Measurements from ENCODE around the gene EMILIN3.

Gene EMILIN3

DNA sequence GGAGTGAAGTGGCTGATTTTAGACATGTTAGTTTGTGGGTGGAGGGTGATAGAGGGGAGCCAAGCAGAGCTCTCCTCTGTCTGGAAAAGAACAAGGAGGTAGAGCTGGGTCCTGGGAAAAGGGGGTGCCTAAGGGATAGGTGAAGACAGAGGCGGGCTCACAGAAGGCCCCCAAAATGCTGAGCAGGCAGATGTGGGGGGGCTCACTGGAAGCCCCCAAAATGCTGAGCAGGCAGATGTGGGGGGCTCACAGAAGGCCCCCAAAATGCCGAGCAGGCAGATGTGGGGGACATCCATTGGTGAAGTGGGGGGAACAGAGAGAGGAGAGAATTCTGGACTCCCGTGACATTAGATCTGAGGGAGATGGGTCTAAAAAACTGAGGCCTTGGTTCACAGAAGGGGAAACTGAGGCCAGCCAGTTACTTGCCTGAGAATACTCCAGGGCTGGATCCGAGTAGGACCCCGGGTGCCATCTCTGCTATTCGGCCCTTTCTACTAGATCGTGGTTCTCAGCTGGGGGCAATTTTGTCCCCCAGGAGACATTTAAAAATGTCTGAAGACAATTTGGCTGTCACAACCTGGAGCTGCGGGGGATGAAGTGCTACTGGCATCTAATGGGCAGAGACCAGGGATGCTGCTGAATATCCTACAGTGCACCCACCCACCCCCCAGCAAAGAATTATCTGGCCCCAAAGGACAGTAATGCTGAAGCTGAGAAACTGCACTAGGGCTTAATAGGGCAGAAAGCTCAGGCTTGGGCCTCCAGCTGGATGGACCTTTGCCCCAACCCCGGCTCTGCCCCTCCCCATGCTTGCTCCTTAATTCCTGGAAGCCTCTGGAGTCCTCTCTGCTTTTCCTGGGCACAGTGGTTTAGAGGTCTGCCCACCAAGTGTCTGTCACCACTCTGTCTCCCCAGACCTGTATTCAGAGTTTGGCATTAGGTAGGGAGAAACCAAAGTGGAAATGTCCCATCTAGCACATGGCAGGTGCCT, 23.8 kb downstream of the EMILIN3 start:
- no peak for DNase-seq (ENCODE audit: insufficient read length, low spot score)
- no peak for FAIRE-seq
- no peak for TF ChIP-seq PAX5 (IDR thresholded peaks at IDR 0.05; ENCODE audit: insufficient read depth, low read length, severe bottlenecking)
- no peak for TF ChIP-seq POLR2A (IDR thresholded peaks at IDR 0.05; ENCODE audit: low read depth, low read length)
- no peak for TF ChIP-seq TAF1 (IDR thresholded peaks at IDR 0.05; ENCODE audit: low read depth, low read length)
- no peak for TF ChIP-seq SPI1 (IDR thresholded peaks at IDR 0.05; ENCODE audit: low read depth, low read length)
- TF ChIP-seq POLR2AphosphoS5 (IDR thresholded peaks at IDR 0.05; ENCODE audit: low read depth, low read length), result no peak
- TF ChIP-seq POU2F2 (IDR thresholded peaks at IDR 0.05; ENCODE audit: low read depth, low read length), result no peak

DNA sequence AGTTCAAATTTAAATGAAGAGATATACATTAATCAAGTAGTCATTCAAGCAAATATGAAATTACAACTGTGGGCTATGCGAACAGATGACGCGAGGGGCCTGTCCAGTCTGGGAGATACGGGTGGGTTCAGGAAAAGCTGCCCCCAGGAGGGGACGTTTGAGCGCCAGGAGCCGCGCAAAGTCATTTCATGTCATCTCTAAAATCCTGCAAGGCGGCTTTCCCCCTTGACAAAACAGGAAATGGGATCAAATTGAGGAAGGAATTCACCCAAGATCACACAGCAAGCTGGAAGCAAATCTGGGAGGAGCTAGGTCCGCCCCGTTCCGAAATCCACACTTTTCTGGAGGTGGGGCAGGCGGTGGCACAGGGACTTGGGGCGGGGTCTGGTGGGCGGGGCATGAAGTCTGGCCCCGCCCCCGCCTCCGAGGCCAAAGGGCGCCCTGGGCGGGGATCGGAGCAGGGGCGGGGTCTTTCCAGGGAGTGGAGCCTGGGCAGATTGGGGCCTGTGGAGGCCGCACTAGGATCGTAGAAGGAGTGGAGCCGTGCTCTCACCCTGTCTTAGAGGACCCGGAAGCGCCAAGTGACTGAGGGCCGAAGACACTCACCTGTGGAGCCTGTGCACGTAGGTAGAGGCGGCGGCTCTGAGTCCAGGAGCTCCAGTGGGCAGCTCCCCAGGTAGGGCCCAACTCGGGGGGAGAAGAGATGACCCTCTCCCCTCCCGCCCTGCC, 26.1 kb downstream of the EMILIN3 start, which contains the start of gene LPIN3:
TSS of gene LPIN3 (plus strand) at position 495 of the 729 bp plus-strand sequence. CDS start 4,983 bp downstream, outside the sequence.
- peak; percentile 64 for FAIRE-seq

DNA sequence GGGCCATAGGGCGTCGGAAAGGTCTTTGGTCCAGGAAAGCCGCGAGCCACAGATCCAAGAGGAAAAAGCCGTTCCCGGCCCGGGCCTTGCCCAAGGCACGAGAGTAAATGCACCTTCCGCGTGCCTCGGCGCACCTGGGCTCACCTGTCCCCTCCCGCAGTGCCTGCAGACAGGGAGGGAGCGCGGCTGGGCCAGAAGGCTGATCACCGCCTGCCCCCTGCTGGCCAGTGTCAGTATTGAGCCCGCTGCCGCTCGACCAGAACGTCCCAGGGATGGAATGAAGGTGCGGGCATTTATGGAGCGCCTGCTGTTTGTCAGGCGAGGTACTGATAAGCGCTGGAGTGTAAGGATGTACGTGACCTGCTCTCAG, 26.7 kb downstream of the EMILIN3 start:
- DNase-seq (ENCODE audit: insufficient read length, low spot score), result peak; percentile 85
- TF ChIP-seq POU2F2 (IDR thresholded peaks at IDR 0.05; ENCODE audit: low read depth, low read length) (no peak; the same call in 1 of the 2 replicates), SPI1 (IDR thresholded peaks at IDR 0.05; ENCODE audit: low read depth, low read length) (no peak), POLR2A (IDR thresholded peaks at IDR 0.05; ENCODE audit: low read depth, low read length) (no peak), PAX5 (IDR thresholded peaks at IDR 0.05; ENCODE audit: insufficient read depth, low read length, severe bottlenecking) (no peak)
- peak; percentile 96 for FAIRE-seq

More for the DNA sequence above, 26.1 kb downstream of the EMILIN3 start, which contains the start of gene LPIN3:
- peak; percentile 69 for DNase-seq (ENCODE audit: insufficient read length, low spot score)
- TF ChIP-seq POLR2A (IDR thresholded peaks at IDR 0.05; ENCODE audit: low read depth, low read length) (no peak), POLR2AphosphoS5 (IDR thresholded peaks at IDR 0.05; ENCODE audit: low read depth, low read length) (no peak), POU2F2 (IDR thresholded peaks at IDR 0.05; ENCODE audit: low read depth, low read length) (no peak), SPI1 (IDR thresholded peaks at IDR 0.05; ENCODE audit: low read depth, low read length) (no peak), PAX5 (IDR thresholded peaks at IDR 0.05; ENCODE audit: insufficient read depth, low read length, severe bottlenecking) (no peak), TAF1 (IDR thresholded peaks at IDR 0.05; ENCODE audit: low read depth, low read length) (no peak)

DNA sequence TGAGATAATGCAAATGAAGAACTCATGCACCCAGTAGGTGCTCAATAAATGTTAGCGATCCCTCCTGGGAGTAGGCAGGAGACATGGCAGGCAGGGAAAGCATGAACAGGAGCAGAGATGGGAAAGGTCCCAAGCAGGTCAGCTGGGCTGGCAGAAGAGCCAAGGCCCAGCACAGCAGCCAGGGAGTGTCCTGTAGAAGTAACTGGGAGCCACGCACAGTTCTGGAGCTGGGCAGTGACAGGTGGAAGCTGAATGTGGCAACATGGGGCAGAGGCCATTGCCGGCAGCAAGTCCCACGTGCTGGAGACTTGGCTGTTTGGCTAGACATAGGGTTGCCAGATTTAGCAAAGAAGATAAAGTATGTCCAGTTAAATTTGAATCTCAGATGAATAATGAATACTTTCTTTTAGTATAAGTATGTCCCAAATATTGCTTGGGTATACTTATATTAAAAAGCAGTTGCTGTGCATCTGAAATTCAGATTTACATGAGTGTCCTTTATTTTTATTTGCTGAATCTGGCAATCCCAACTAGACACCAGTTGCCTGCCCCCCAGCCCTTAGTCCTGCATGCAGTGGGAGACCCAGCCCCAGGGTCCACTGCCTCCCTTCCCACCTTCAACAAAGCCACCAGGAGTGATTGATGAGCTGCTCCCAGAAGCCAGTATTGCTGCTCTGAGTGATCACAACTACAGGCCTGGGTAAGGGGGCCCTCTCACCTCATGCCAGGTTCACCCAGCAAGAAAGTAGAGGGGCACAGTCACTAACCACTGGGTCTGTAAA, 29.7 kb downstream of the EMILIN3 start:
- DNase-seq (ENCODE audit: insufficient read length, low spot score) (no peak), FAIRE-seq (no peak)
- TF ChIP-seq PAX5 (IDR thresholded peaks at IDR 0.05; ENCODE audit: insufficient read depth, low read length, severe bottlenecking), result no peak
- no peak for TF ChIP-seq SPI1 (IDR thresholded peaks at IDR 0.05; ENCODE audit: low read depth, low read length)
- TF ChIP-seq POLR2AphosphoS5 (IDR thresholded peaks at IDR 0.05; ENCODE audit: low read depth, low read length), result no peak
- TF ChIP-seq POLR2A (IDR thresholded peaks at IDR 0.05; ENCODE audit: low read depth, low read length), result no peak
- TF ChIP-seq TAF1 (IDR thresholded peaks at IDR 0.05; ENCODE audit: low read depth, low read length), result no peak
- no peak for TF ChIP-seq POU2F2 (IDR thresholded peaks at IDR 0.05; ENCODE audit: low read depth, low read length)

DNA sequence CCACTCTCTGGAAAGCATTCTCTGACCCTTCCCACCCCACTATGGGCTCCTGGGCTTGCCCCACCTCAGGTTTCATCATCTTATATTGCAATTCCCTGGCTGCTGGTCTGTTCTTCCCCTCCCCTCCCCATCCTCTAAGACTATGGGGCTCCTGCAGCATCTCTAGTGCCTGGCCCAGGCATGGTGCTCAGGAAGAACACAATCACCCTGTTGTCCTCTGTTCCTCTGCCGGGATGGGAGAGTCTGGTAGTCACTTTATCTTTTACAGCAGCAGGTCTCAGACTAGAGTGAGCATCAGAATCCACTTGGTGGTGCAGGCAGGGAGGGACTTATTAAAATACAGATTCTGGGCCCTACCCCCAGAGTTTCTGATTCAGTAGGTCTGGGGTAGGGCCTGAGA, 31.0 kb downstream of the EMILIN3 start:
- TF ChIP-seq SPI1 (IDR thresholded peaks at IDR 0.05; ENCODE audit: low read depth, low read length) (no peak), POLR2A (IDR thresholded peaks at IDR 0.05; ENCODE audit: low read depth, low read length) (no peak), PAX5 (IDR thresholded peaks at IDR 0.05; ENCODE audit: insufficient read depth, low read length, severe bottlenecking) (no peak), TAF1 (IDR thresholded peaks at IDR 0.05; ENCODE audit: low read depth, low read length) (no peak), POU2F2 (IDR thresholded peaks at IDR 0.05; ENCODE audit: low read depth, low read length) (no peak), POLR2AphosphoS5 (IDR thresholded peaks at IDR 0.05; ENCODE audit: low read depth, low read length) (no peak)
- FAIRE-seq (no peak), DNase-seq (ENCODE audit: insufficient read length, low spot score) (no peak)

DNA sequence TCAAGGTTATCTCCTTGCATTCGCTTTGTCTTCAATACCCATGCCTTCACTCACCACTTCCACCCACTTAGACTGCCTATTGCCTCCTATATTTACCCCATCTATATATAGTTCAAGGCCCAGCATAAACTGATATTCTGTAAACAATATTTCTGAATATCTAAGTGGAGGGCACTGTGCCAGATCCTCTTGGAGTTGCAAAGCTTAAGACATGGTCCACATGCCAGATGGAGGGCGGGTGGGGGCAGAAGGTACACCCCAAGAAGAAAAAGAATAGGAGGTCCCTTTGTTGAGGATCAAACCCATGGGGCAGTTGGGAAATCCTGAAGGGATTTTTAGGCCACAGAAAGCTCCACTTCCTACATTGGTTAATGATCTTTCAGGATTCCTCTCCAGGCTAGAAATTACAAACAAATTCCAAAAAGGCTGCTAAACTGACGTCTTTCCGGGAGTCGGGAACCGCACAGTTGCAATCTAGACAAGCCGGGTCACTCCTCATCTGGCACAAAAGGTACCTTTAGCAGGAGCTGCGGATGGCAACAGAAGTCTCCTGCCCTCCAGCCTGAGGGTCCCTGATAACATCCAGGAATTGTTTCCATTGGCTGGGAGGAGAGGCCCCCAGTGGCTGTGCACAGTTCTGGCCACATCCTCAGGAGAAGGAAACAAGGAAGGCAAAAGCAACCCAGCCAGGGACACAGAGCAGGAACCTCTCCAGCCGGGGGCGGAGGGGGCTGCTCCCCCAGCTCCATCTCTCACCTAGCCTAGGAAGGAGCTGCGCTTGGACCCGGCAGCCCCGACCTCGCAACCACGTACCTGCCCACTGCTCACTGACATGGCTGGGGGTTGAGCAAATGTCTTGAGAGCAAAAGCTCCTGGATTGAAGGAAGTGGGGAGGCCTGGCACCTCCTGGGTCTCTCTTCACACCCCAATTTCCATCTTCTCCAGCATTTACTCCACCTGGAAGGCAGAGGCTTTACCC, 31.9 kb downstream of the EMILIN3 start:
- FAIRE-seq (no peak), DNase-seq (ENCODE audit: insufficient read length, low spot score) (no peak)
- no peak for TF ChIP-seq POLR2A (IDR thresholded peaks at IDR 0.05; ENCODE audit: low read depth, low read length)
- no peak for TF ChIP-seq PAX5 (IDR thresholded peaks at IDR 0.05; ENCODE audit: insufficient read depth, low read length, severe bottlenecking)
- no peak for TF ChIP-seq SPI1 (IDR thresholded peaks at IDR 0.05; ENCODE audit: low read depth, low read length)
- no peak for TF ChIP-seq TAF1 (IDR thresholded peaks at IDR 0.05; ENCODE audit: low read depth, low read length)
- TF ChIP-seq POLR2AphosphoS5 (IDR thresholded peaks at IDR 0.05; ENCODE audit: low read depth, low read length), result no peak
- no peak for TF ChIP-seq POU2F2 (IDR thresholded peaks at IDR 0.05; ENCODE audit: low read depth, low read length)

DNA sequence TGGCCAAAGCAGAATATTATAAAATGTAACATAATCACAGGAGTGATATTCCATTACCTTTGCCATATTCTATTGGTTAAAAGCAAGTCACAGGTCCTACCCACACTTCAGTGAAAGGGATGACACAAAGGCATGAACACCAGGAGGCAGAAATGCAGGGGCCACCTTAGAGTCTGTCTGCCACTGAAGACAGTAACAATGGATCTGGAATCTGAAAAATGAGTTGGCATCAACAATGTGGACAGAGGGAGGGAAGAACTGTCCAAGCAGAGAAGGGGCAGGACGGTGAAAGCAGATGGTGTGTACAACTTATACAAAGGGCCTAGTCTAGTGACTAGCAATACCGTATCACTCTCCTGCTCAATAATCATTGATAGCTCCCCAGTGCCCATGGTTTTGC, 32.6 kb downstream of the EMILIN3 start:
- TF ChIP-seq POLR2AphosphoS5 (IDR thresholded peaks at IDR 0.05; ENCODE audit: low read depth, low read length), result no peak
- no peak for TF ChIP-seq PAX5 (IDR thresholded peaks at IDR 0.05; ENCODE audit: insufficient read depth, low read length, severe bottlenecking)
- TF ChIP-seq POLR2A (IDR thresholded peaks at IDR 0.05; ENCODE audit: low read depth, low read length), result no peak
- no peak for TF ChIP-seq POU2F2 (IDR thresholded peaks at IDR 0.05; ENCODE audit: low read depth, low read length)
- no peak for TF ChIP-seq TAF1 (IDR thresholded peaks at IDR 0.05; ENCODE audit: low read depth, low read length)
- TF ChIP-seq SPI1 (IDR thresholded peaks at IDR 0.05; ENCODE audit: low read depth, low read length), result no peak
- no peak for FAIRE-seq
- DNase-seq (ENCODE audit: insufficient read length, low spot score), result no peak

DNA sequence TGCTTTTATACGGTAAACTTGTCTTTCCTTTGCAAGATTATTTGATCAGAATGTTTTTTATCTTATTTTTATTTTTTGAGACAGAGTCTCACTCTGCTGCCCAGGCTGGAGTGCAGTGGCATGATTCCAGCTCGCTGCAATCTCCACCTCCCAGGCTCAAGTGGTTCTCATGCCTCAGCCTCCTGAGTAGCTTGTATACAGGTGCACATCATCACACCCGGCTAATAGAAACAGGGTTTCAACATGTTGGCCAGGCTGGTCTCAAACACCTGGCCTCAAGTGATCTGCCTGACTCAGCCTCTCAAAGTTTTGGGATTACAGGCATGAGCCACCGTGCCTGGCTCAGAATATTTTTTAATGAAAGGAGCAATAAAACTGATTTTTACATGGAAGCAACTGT, 34.9 kb downstream of the EMILIN3 start:
- TF ChIP-seq SPI1 (IDR thresholded peaks at IDR 0.05; ENCODE audit: low read depth, low read length), result no peak
- no peak for TF ChIP-seq TAF1 (IDR thresholded peaks at IDR 0.05; ENCODE audit: low read depth, low read length)
- no peak for TF ChIP-seq PAX5 (IDR thresholded peaks at IDR 0.05; ENCODE audit: insufficient read depth, low read length, severe bottlenecking)
- TF ChIP-seq POU2F2 (IDR thresholded peaks at IDR 0.05; ENCODE audit: low read depth, low read length), result no peak
- TF ChIP-seq POLR2A (IDR thresholded peaks at IDR 0.05; ENCODE audit: low read depth, low read length), result no peak
- no peak for TF ChIP-seq POLR2AphosphoS5 (IDR thresholded peaks at IDR 0.05; ENCODE audit: low read depth, low read length)
- FAIRE-seq (no peak), DNase-seq (ENCODE audit: insufficient read length, low spot score) (no peak)
